ENCODE data around the gene MTNR1B. TPM values are rescaled to one million over a fixed set of nuclear protein-coding genes. Genes with fewer than 3 reads are reported as not detected.

The MTNR1B gene
- total and polyA plus RNA-seq, 4 donors, result not detected

DNA sequence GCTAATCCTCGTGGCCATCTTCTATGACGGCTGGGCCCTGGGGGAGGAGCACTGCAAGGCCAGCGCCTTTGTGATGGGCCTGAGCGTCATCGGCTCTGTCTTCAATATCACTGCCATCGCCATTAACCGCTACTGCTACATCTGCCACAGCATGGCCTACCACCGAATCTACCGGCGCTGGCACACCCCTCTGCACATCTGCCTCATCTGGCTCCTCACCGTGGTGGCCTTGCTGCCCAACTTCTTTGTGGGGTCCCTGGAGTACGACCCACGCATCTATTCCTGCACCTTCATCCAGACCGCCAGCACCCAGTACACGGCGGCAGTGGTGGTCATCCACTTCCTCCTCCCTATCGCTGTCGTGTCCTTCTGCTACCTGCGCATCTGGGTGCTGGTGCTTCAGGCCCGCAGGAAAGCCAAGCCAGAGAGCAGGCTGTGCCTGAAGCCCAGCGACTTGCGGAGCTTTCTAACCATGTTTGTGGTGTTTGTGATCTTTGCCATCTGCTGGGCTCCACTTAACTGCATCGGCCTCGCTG lies 12.1 kb downstream of the MTNR1B start:
- Histone ChIP-seq H3K9me3 (ENCODE audit: control insufficient read depth, low read length) (peaks cover 1% of the 10 kb centered on the region), H3K4me1 (ENCODE audit: control insufficient read depth in 1 of 2, insufficient read depth in 2 of 2, low read length in 2 of 2) (no peaks in the 10 kb centered on the region), H3K27ac (ENCODE audit: low read depth in 1 of 2, low read length in 2 of 2) (no peak overlapping the region), H3K4me3 (ENCODE audit: low read length in 2 of 2) (no peak overlapping the region), H3K27me3 (ENCODE audit: control insufficient read depth in 1 of 2, insufficient read depth in 2 of 2, low read length in 1 of 2) (no peaks in the 10 kb centered on the region), H3K36me3 (ENCODE audit: control insufficient read depth in 1 of 2, insufficient read depth in 2 of 2, low read length in 1 of 2) (no peaks in the 10 kb centered on the region)
- 93 to 95% methylated on average over 24 of the region's 24 CpGs for WGBS, 2 donors
- ATAC-seq (ENCODE audit: low FRiP score) (no peak), DNase-seq (no peak)
- intact Hi-C loops (cut with DNase I), result no loop called here

GRCh38 chr11:92986585-92986984 lies 17.1 kb downstream of the MTNR1B start:
- H3K4me3 ChIP-seq (ENCODE audit: low read length in 2 of 2), result no peak overlapping the region
- peaks cover 7% of the 10 kb centered on the region for H3K9me3 ChIP-seq (ENCODE audit: control insufficient read depth, low read length)
- no peak overlapping the region for H3K27ac ChIP-seq (ENCODE audit: low read depth in 1 of 2, low read length in 2 of 2)
- H3K36me3 ChIP-seq (ENCODE audit: control insufficient read depth in 1 of 2, insufficient read depth in 2 of 2, low read length in 1 of 2), result no peaks in the 10 kb centered on the region
- 72 to 76% methylated on average over 3 of the region's 3 CpGs for WGBS, 2 donors
- DNase-seq, result no peak
- H3K4me1 ChIP-seq (ENCODE audit: control insufficient read depth in 1 of 2, insufficient read depth in 2 of 2, low read length in 2 of 2), result no peaks in the 10 kb centered on the region
- intact Hi-C loops (cut with DNase I), result no loop called here
- ATAC-seq (ENCODE audit: low FRiP score), result no peak
- H3K27me3 ChIP-seq (ENCODE audit: control insufficient read depth in 1 of 2, insufficient read depth in 2 of 2, low read length in 1 of 2), result no peaks in the 10 kb centered on the region

- H3K27ac ChIP-seq (ENCODE audit: low read depth in 1 of 2, low read length in 2 of 2), result no peak overlapping the region
- H3K4me3 ChIP-seq (ENCODE audit: low read length in 2 of 2), result no peak overlapping the region
- no peaks in the 10 kb centered on the region for H3K4me1 ChIP-seq (ENCODE audit: control insufficient read depth in 1 of 2, insufficient read depth in 2 of 2, low read length in 2 of 2)
- H3K36me3 ChIP-seq (ENCODE audit: control insufficient read depth in 1 of 2, insufficient read depth in 2 of 2, low read length in 1 of 2), result no peaks in the 10 kb centered on the region
- ATAC-seq (ENCODE audit: low FRiP score), result no peak
- intact Hi-C loops (cut with DNase I), result no loop called here
- no peaks in the 10 kb centered on the region for H3K27me3 ChIP-seq (ENCODE audit: control insufficient read depth in 1 of 2, insufficient read depth in 2 of 2, low read length in 1 of 2)
- DNase-seq, result no peak
- peaks cover 5% of the 10 kb centered on the region for H3K9me3 ChIP-seq (ENCODE audit: control insufficient read depth, low read length)
Measured at GRCh38 chr11:92993004-92993403, 23.6 kb downstream of the MTNR1B start.

- Histone ChIP-seq H3K27ac (ENCODE audit: low read depth in 1 of 2, low read length in 2 of 2) (no peak overlapping the region), H3K4me3 (ENCODE audit: low read length in 2 of 2) (no peak overlapping the region), H3K27me3 (ENCODE audit: control insufficient read depth in 1 of 2, insufficient read depth in 2 of 2, low read length in 1 of 2) (no peaks in the 10 kb centered on the region), H3K4me1 (ENCODE audit: control insufficient read depth in 1 of 2, insufficient read depth in 2 of 2, low read length in 2 of 2) (no peaks in the 10 kb centered on the region), H3K36me3 (ENCODE audit: control insufficient read depth in 1 of 2, insufficient read depth in 2 of 2, low read length in 1 of 2) (no peaks in the 10 kb centered on the region), H3K9me3 (ENCODE audit: control insufficient read depth, low read length) (peaks cover 2% of the 10 kb centered on the region)
- WGBS, 2 donors, result 80 to 82% methylated on average over 2 of the region's 2 CpGs
- intact Hi-C loops (cut with DNase I), result no loop called here
- DNase-seq (no peak), ATAC-seq (ENCODE audit: low FRiP score) (no peak)
Measured at GRCh38 chr11:93000511-93001476, 31.3 kb downstream of the MTNR1B start.

DNA sequence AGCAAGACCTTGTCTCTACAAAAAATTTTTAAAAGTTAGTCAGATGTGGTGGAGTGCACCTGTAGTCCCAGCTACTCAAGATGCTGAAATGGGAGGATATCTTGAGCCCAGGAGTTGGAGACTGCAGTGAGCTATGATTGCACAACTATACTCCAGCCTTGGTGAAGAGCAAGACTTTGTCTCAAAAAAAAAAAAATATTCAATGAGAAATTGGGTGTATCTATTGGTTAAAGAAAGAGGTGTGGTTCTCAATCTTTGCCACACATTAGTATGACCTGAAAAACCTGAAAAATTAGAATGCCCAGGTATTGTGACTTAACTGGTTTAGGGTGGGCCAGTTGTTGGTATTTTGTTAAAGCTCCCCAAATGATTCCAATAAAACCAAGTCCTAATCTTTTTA lies 32.4 kb downstream of the MTNR1B start:
- Histone ChIP-seq H3K27me3 (ENCODE audit: control insufficient read depth in 1 of 2, insufficient read depth in 2 of 2, low read length in 1 of 2) (no peaks in the 10 kb centered on the region), H3K4me3 (ENCODE audit: low read length in 2 of 2) (no peak overlapping the region), H3K9me3 (ENCODE audit: control insufficient read depth, low read length) (peaks cover 2% of the 10 kb centered on the region), H3K27ac (ENCODE audit: low read depth in 1 of 2, low read length in 2 of 2) (no peak overlapping the region), H3K36me3 (ENCODE audit: control insufficient read depth in 1 of 2, insufficient read depth in 2 of 2, low read length in 1 of 2) (no peaks in the 10 kb centered on the region), H3K4me1 (ENCODE audit: control insufficient read depth in 1 of 2, insufficient read depth in 2 of 2, low read length in 2 of 2) (no peaks in the 10 kb centered on the region)
- DNase-seq, result no peak
- no peak for ATAC-seq (ENCODE audit: low FRiP score)
- intact Hi-C loops (cut with DNase I), result no loop called here

DNA sequence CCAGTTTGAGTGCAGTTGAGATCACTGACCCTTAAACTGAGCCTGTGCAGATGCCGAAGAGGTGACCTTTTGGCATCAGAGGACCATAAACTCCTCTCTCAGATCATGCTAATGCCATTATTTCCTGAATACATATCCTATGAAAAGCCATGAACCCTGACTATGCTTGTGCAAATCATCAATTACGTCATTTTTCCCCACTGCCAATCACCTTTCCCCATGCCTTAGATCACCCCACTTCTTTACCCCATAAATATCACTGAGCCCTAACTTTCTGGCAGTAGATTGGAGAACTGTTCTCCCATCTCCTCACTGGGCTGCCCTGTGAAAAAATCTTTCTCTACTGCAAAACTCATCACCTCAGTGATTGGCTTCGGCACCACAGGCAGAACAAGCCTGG lies 32.9 kb downstream of the MTNR1B start:
- H3K27ac ChIP-seq (ENCODE audit: low read depth in 1 of 2, low read length in 2 of 2), result no peak overlapping the region
- no peak overlapping the region for H3K4me3 ChIP-seq (ENCODE audit: low read length in 2 of 2)
- peaks cover 2% of the 10 kb centered on the region for H3K9me3 ChIP-seq (ENCODE audit: control insufficient read depth, low read length)
- H3K36me3 ChIP-seq (ENCODE audit: control insufficient read depth in 1 of 2, insufficient read depth in 2 of 2, low read length in 1 of 2), result no peaks in the 10 kb centered on the region
- no peaks in the 10 kb centered on the region for H3K4me1 ChIP-seq (ENCODE audit: control insufficient read depth in 1 of 2, insufficient read depth in 2 of 2, low read length in 2 of 2)
- intact Hi-C loops (cut with DNase I), result no loop called here
- DNase-seq, result no peak
- no peak for ATAC-seq (ENCODE audit: low FRiP score)
- H3K27me3 ChIP-seq (ENCODE audit: control insufficient read depth in 1 of 2, insufficient read depth in 2 of 2, low read length in 1 of 2), result no peaks in the 10 kb centered on the region
- 30 to 51% methylated on average over 3 of the region's 3 CpGs for WGBS, 2 donors

GRCh38 chr11:93005239-93005638 lies 35.8 kb downstream of the MTNR1B start:
- no peak overlapping the region for H3K4me3 ChIP-seq (ENCODE audit: low read length in 2 of 2)
- no peak for DNase-seq
- 48 to 54% methylated on average over 1 of the region's 1 CpG for WGBS, 2 donors
- ATAC-seq (ENCODE audit: low FRiP score), result no peak
- H3K4me1 ChIP-seq (ENCODE audit: control insufficient read depth in 1 of 2, insufficient read depth in 2 of 2, low read length in 2 of 2), result no peaks in the 10 kb centered on the region
- intact Hi-C loops (cut with DNase I), result no loop called here
- H3K27ac ChIP-seq (ENCODE audit: low read depth in 1 of 2, low read length in 2 of 2), result no peak overlapping the region
- no peaks in the 10 kb centered on the region for H3K27me3 ChIP-seq (ENCODE audit: control insufficient read depth in 1 of 2, insufficient read depth in 2 of 2, low read length in 1 of 2)
- H3K36me3 ChIP-seq (ENCODE audit: control insufficient read depth in 1 of 2, insufficient read depth in 2 of 2, low read length in 1 of 2), result no peaks in the 10 kb centered on the region
- peaks cover 2% of the 10 kb centered on the region for H3K9me3 ChIP-seq (ENCODE audit: control insufficient read depth, low read length)

DNA sequence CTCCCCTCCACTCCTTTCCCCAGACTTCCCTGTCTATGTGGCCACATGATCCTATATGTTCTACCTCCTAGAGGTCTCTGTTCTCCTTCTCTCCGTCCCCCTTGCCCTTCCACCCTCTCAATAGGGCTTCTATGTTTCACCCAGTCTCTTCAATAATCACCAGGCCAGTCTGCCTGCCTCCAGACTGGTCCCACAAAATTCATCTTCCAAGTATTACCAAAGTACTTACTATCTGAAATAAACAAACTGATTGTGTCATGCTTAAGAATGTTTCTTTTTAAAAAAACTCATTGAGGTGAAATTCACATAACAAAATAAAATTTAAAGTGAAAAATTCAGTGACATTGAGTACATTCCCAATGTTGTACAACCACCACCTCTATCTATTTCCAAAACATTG lies 44.2 kb downstream of the MTNR1B start:
- no peak for DNase-seq
- intact Hi-C loops (cut with DNase I), result no loop called here
- WGBS, 2 donors, result 72 to 80% methylated on average over 1 of the region's 1 CpG
- H3K27me3 ChIP-seq (ENCODE audit: control insufficient read depth in 1 of 2, insufficient read depth in 2 of 2, low read length in 1 of 2), result peaks cover 0 to 3% of the 10 kb centered on the region in 2 donors
- H3K36me3 ChIP-seq (ENCODE audit: control insufficient read depth in 1 of 2, insufficient read depth in 2 of 2, low read length in 1 of 2), result no peaks in the 10 kb centered on the region
- H3K9me3 ChIP-seq (ENCODE audit: control insufficient read depth, low read length), result no peaks in the 10 kb centered on the region
- no peaks in the 10 kb centered on the region for H3K4me1 ChIP-seq (ENCODE audit: control insufficient read depth in 1 of 2, insufficient read depth in 2 of 2, low read length in 2 of 2)
- no peak overlapping the region for H3K27ac ChIP-seq (ENCODE audit: low read depth in 1 of 2, low read length in 2 of 2)
- no peak overlapping the region for H3K4me3 ChIP-seq (ENCODE audit: low read length in 2 of 2)
- ATAC-seq (ENCODE audit: low FRiP score), result no peak

DNA sequence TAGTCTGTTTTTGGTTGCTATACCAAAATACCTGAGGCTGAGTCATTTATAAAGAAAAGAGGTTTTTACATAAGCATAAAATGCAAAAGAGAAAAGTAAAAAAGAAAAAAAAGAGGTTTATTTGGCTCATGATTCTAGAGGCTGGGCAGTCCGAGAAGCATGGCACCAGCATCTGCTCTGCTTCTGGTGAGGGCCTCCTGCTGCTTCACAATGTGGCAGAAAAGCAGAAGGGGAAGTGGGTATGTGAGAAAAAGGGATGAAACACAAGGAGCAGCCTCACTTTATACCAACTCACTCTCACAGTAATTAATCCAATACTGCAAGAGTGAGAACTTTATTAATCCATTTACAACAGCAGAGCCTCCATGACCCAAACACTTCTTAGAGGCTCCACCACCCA lies 47.1 kb downstream of the MTNR1B start:
- H3K4me1 ChIP-seq (ENCODE audit: control insufficient read depth in 1 of 2, insufficient read depth in 2 of 2, low read length in 2 of 2), result peaks cover 0 to 4% of the 10 kb centered on the region in 2 donors
- intact Hi-C loops (cut with DNase I), result no loop called here
- no peak overlapping the region for H3K27ac ChIP-seq (ENCODE audit: low read depth in 1 of 2, low read length in 2 of 2)
- H3K9me3 ChIP-seq (ENCODE audit: control insufficient read depth, low read length), result no peaks in the 10 kb centered on the region
- no peaks in the 10 kb centered on the region for H3K36me3 ChIP-seq (ENCODE audit: control insufficient read depth in 1 of 2, insufficient read depth in 2 of 2, low read length in 1 of 2)
- H3K27me3 ChIP-seq (ENCODE audit: control insufficient read depth in 1 of 2, insufficient read depth in 2 of 2, low read length in 1 of 2), result peaks cover 0 to 3% of the 10 kb centered on the region in 2 donors
- WGBS, 2 donors, result 91 to 94% methylated on average over 1 of the region's 1 CpG
- no peak overlapping the region for H3K4me3 ChIP-seq (ENCODE audit: low read length in 2 of 2)
- no peak for ATAC-seq (ENCODE audit: low FRiP score)
- DNase-seq, result no peak
